Left lung (tissue), 10 donors: ENCODE measurements around the gene GMPPA. TPM values are rescaled to one million over a fixed set of nuclear protein-coding genes. Genes with fewer than 3 reads are reported as not detected.

ENCODE experiments used
- ATAC-seq: fragments of 200-7000 bp; cut with Tn5 transposase; one replicate; pipeline ENCODE4 v1.9.1; 2020; ENCODE audit warnings: moderate library complexity
- DNase-seq, 4 donors: peaks; one replicate each; pipeline ENCODE4 v3.0.0-alpha.2; 2013 to 2020
- H3K27ac ChIP-seq, 2 donors: fragments of 200-600 bp; sonication (generic) in 1 of 2; one replicate each; pipeline versions ENCODE4 v1.5.0 to v1.8.0; 2020 to 2021
- H3K27me3 ChIP-seq, 2 donors: fragments of 200-600 bp; sonication (generic) in 1 of 2; one replicate each; pipeline versions ENCODE4 v1.5.0 to v1.8.0; 2020 to 2021
- H3K36me3 ChIP-seq, 2 donors: fragments of 200-600 bp; sonication (generic) in 1 of 2; one replicate each; pipeline versions ENCODE4 v1.5.0 to v1.8.0; 2020 to 2021
- H3K4me1 ChIP-seq, 2 donors: fragments of 200-600 bp; one replicate each; pipeline ENCODE4 v1.8.0; 2021
- H3K4me3 ChIP-seq, 2 donors: fragments of 200-600 bp; sonication (generic) in 1 of 2; one replicate each; pipeline versions ENCODE4 v1.5.0 to v1.8.0; 2020 to 2021; ENCODE audit warnings: mild to moderate bottlenecking in 1 of 2
- H3K9me3 ChIP-seq, 2 donors: fragments of 200-600 bp; sonication (generic) in 1 of 2; one replicate each; pipeline versions ENCODE4 v1.5.0 to v1.8.0; 2020 to 2021
- intact Hi-C, 2 donors: fragments of 100-400 bp; cut with DNase I; formaldehyde crosslinking; loops; one replicate each; pipeline versions ENCODE4 v1.11.2 to v1.14.2; 2022
- polyA plus RNA-seq, 6 donors: library from polyadenylated mRNA; unstranded; fragments of 120-200 nt; gene quantifications; one replicate each; pipeline ENCODE4 v1.2.1, GENCODE V29; 2013; ENCODE audit not compliant: insufficient read length in 6 of 6
- total RNA-seq, 2 donors: library from RNA; stranded (reverse); fragmentation: NEBNext Ultra II Directional; extraction: Animal tissue kit (Norgen Biotek cat#: 25700); gene quantifications; one replicate each; pipeline ENCODE4 v1.2.1, GENCODE V29; 2021
- TF ChIP-seq, protein P1 (sequence below), 2 donors: fragments of 200-600 bp; sonication (generic) in 1 of 2; IDR thresholded peaks; one replicate each; pipeline versions ENCODE4 v1.5.0 to v1.8.0; 2021; ENCODE audit warnings: antibody characterized with exemption in 2 of 2
- donor health status: DM: no; HTN: yes; CAD: no.
- donor health status: DM: no; HTN: no; CAD: no.

Gene GMPPA
- total and polyA plus RNA-seq, 8 donors: 20.6 to 50.1 (median 25.4) TPM

DNA sequence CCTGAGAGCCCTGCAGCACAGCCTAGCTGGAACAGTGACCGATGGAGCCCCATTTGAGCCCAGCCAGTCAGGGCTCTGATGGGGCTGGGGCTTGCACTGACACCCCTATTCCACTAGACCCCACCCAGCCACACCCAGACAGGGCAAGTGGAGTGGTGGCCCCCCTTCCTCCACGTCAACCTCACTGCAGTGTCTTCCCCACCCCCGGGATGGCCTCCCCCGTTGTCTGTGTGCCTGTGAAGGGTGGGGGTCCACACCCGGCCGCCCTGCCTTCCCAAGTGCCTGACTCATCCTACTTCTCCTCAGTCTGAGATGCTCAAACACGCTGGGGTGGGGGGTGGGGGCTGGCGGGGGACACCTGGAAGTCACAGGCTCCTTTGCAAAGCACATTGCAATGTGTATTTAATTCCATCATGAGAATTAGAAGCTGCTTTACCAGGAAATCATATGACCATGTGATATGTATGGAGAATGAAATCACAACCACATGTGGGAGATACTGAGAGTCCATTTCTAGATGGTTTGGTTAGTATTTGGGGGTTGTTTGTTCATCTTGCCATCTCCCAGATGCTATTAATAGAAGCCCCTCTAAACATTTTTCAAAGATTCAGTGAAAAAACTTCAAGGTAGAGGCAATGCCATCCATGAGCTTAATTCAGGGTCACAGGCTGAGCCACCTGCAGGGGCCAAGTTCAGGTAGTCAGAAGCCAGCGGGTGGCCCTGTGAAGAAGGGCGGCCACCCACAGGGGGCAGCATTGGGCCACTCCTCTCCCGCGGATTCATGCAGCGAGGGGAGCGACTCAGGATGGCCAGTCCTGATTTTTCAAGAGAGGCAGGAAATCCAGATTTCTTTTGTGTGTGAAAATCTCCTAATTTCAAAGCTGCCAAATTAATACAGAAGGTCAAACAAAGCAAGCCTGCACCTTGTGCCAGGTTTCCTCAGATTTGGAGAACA is 22.7 kb upstream of the GMPPA start:
- H3K27me3 ChIP-seq: peaks cover 0 to 55% of the 10 kb centered on the region in 2 donors
- DNase-seq (peak; percentile 51 to 90 (median 67)), ATAC-seq (peak; percentile 92)
- no peak overlapping the region for H3K27ac ChIP-seq
- H3K4me1 ChIP-seq: no peaks in the 10 kb centered on the region
- no peaks in the 10 kb centered on the region for H3K9me3 ChIP-seq
- H3K36me3 ChIP-seq: no peaks in the 10 kb centered on the region
- TF ChIP-seq, protein P1, sequence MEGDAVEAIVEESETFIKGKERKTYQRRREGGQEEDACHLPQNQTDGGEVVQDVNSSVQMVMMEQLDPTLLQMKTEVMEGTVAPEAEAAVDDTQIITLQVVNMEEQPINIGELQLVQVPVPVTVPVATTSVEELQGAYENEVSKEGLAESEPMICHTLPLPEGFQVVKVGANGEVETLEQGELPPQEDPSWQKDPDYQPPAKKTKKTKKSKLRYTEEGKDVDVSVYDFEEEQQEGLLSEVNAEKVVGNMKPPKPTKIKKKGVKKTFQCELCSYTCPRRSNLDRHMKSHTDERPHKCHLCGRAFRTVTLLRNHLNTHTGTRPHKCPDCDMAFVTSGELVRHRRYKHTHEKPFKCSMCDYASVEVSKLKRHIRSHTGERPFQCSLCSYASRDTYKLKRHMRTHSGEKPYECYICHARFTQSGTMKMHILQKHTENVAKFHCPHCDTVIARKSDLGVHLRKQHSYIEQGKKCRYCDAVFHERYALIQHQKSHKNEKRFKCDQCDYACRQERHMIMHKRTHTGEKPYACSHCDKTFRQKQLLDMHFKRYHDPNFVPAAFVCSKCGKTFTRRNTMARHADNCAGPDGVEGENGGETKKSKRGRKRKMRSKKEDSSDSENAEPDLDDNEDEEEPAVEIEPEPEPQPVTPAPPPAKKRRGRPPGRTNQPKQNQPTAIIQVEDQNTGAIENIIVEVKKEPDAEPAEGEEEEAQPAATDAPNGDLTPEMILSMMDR (IDR thresholded peaks at IDR 0.05): peak; percentile 84 to 86
- intact Hi-C loops: loop anchor here in 1 of 2 donors (5.0 kb wide), 1 partner anchor 51 kb away; no protein-coding TSS in a partner anchor
- H3K4me3 ChIP-seq: no peak overlapping the region

DNA sequence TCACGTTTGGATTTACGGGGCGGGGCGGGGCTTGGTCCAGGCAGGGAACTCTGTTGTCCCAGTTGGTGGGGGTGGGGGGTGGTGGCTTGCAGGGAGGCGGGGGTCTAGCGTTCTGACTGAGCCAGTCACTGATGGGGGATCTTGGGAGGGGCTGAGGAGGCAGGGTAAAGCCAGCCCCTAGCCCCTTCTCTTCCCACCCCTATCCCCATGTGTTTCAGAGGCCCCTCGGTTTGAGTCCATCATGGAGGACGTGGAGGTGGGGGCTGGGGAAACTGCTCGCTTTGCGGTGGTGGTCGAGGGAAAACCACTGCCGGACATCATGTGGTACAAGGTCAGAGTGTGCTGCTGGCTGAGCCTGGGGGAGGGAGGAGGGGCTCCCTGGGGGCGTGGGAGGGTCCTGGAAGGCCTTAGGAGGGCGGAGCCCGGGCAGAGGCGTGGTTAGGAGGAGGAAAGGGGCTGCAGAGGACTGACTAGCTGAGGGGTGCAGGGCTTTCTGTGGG is 22.0 kb upstream of the GMPPA start:
- Histone ChIP-seq H3K27me3 (peaks cover 0 to 56% of the 10 kb centered on the region in 2 donors), H3K27ac (no peak overlapping the region), H3K4me3 (no peak overlapping the region), H3K4me1 (no peaks in the 10 kb centered on the region), H3K36me3 (no peaks in the 10 kb centered on the region), H3K9me3 (no peaks in the 10 kb centered on the region)
- TF ChIP-seq, protein P1 (IDR thresholded peaks at IDR 0.05): no peak
- peak in 2 of 4 donors; percentile 40 to 43 for DNase-seq
- ATAC-seq: no peak
- intact Hi-C loops: loop anchor here in 1 of 2 donors (5.0 kb wide), 1 partner anchor 51 kb away; no protein-coding TSS in a partner anchor

DNA sequence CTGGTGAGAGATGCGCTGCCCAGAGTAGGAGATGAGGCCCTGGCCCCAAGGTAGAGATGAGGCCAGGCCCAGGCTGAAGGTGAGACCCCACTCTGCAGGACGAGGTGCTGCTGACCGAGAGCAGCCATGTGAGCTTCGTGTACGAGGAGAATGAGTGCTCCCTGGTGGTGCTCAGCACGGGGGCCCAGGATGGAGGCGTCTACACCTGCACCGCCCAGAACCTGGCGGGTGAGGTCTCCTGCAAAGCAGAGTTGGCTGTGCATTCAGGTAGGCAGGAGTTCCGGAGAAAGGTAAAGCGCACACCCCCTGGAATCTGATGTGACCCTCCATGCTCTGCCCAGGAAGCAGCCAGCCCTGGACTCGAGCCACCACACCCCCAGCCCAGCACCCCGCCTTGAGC is 21.5 kb upstream of the GMPPA start:
- no peak for ATAC-seq
- Histone ChIP-seq H3K4me1 (no peaks in the 10 kb centered on the region), H3K36me3 (no peaks in the 10 kb centered on the region), H3K27ac (no peak overlapping the region), H3K4me3 (no peak overlapping the region), H3K27me3 (peaks cover 0 to 56% of the 10 kb centered on the region in 2 donors), H3K9me3 (no peaks in the 10 kb centered on the region)
- DNase-seq: peak in 1 of 4 donors; percentile 63
- intact Hi-C loops: loop anchor here in 1 of 2 donors (5.0 kb wide), 1 partner anchor 50 kb away; no protein-coding TSS in a partner anchor
- TF ChIP-seq, protein P1 (IDR thresholded peaks at IDR 0.05): no peak

DNA sequence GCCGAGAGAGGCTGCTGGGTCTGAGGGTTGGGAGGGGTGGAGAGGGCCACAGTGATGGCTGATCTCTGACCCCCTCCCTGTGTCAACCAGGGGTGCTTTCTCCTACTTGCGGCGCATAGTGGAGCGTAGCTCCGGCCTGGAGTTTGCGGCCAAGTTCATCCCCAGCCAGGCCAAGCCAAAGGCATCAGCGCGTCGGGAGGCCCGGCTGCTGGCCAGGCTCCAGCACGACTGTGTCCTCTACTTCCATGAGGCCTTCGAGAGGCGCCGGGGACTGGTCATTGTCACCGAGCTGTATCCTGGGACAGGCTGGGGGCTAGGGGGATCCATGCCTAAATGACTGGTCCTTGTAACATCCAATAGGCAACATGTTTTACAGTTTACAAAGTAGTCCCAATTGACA is 20.9 kb upstream of the GMPPA start:
- Histone ChIP-seq H3K27ac (no peak overlapping the region), H3K27me3 (peaks cover under 1 to 60% of the 10 kb centered on the region in 2 donors), H3K4me3 (no peak overlapping the region), H3K9me3 (no peaks in the 10 kb centered on the region), H3K36me3 (no peaks in the 10 kb centered on the region), H3K4me1 (no peaks in the 10 kb centered on the region)
- peak in 2 of 4 donors; percentile 38 to 74 for DNase-seq
- intact Hi-C loops: loop anchor here in 1 of 2 donors (5.0 kb wide), 1 partner anchor 49 kb away; no protein-coding TSS in a partner anchor
- TF ChIP-seq, protein P1 (IDR thresholded peaks at IDR 0.05): no peak
- ATAC-seq: no peak

DNA sequence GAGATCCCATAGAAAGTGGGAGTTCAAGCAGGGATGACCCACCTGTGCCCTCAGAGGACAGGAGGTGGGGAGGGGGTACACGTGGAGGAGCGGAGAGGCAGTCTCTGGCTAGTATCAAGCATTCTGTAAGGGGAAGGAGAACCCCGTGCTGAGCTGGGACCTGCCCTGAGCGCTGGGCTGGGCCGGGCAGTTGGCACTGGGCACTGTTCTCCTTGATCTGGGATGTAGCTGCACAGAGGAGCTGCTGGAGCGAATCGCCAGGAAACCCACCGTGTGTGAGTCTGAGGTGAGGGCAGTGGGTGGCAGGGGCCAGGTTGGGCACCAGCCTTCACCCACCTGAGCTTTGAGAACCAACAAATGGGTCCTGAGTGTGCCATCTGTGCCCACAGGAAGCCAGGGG is 19.8 kb upstream of the GMPPA start:
- DNase-seq (peak in 1 of 4 donors; percentile 66), ATAC-seq (no peak)
- intact Hi-C loops: loop anchor here in 1 of 2 donors (5.0 kb wide), 1 partner anchor 48 kb away; no protein-coding TSS in a partner anchor
- peaks cover 12 to 61% of the 10 kb centered on the region in 2 donors for H3K27me3 ChIP-seq
- peaks cover 0 to 4% of the 10 kb centered on the region in 2 donors for H3K4me1 ChIP-seq
- no peaks in the 10 kb centered on the region for H3K36me3 ChIP-seq
- TF ChIP-seq, protein P1 (IDR thresholded peaks at IDR 0.05): no peak
- H3K27ac ChIP-seq: no peak overlapping the region
- H3K9me3 ChIP-seq: no peaks in the 10 kb centered on the region
- no peak overlapping the region for H3K4me3 ChIP-seq
